ENCODE data around the gene FURIN. TPM values are rescaled to one million over a fixed set of nuclear protein-coding genes. Genes with fewer than 3 reads are reported as not detected.
"Not testable (repeated sequence)": the region's sequence is repeated elsewhere in the genome, so short reads cannot be mapped to it uniquely, and the experiment has no call there.

FURIN gene
- total and polyA plus RNA-seq, 2 of the 4 experiments (the other 2 are of a cell fraction): 34.8 to 54.3 TPM

DNA sequence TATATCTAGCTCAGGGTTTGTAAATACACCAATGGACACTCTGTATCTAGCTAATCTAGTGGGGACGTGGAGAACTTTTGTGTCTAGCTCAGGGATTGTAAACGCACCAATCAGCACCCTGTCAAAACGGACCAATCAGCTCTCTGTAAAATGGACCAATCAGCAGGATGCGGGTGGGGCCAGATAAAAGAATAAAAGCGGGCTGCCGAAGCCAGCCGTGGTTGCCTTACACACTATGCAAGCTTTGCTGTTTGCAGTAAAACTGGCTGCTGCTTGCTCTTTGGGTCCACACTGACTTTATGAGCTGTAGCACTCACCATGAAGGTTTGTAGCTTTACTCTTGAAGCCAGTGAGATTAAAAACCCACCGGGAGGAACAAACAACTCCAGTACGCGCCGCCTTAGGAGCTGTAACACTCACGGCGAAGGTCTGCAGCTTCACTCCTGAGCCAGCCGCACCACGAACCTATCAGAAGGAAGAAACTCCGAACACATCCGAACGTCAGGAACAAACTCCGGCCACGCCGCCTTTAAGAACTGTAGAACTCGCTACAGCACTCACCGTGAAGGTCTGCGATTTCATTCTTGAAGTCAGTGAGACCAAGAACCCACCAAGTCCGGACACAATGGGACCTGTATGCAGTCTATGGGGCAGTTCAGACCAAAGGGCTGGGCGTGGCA is 42.0 kb upstream of the FURIN start:
- H2AFZ ChIP-seq (replicated peaks; ENCODE audit: low read length, poor library complexity); H2AK9ac ChIP-seq (replicated peaks; ENCODE audit: low read depth, low read length, poor library complexity); H3K4me2 ChIP-seq (ENCODE audit: low read depth, low read length); intact Hi-C loops (cut with micrococcal nuclease); ATAC-seq (ENCODE audit: low read depth); H3K27ac ChIP-seq (ENCODE audit: insufficient read depth, low read length); H2BK120ac ChIP-seq (ENCODE audit: low read depth, low read length); H3K56ac ChIP-seq (ENCODE audit: extremely low read depth, insufficient read depth, low read length); H2BK15ac ChIP-seq (ENCODE audit: low read depth, low read length); H4K5ac ChIP-seq (ENCODE audit: low read depth, low read length); H2BK20ac ChIP-seq (ENCODE audit: low read depth, low read length); H3K9me3 ChIP-seq (ENCODE audit: control insufficient read depth, insufficient read depth, low read length); in situ Hi-C loops (cut with MboI; ENCODE audit: low sequenced_read_pairs); DNase-seq; H4K8ac ChIP-seq (ENCODE audit: low read depth in 2 of 2, low read length in 2 of 2); H3K18ac ChIP-seq (ENCODE audit: low read depth, low read length); BruUV-seq (replicated peaks); H3K9ac ChIP-seq (ENCODE audit: low read depth, low read length); H3K23ac ChIP-seq (ENCODE audit: low read depth, low read length); H2BK5ac ChIP-seq (ENCODE audit: low read depth, low read length, poor library complexity, severe bottlenecking); H4K91ac ChIP-seq (ENCODE audit: insufficient read depth, low read depth, low read length); CTCF ChIA-PET; dilution Hi-C loops (cut with HindIII; ENCODE audit: low sequenced_read_pairs, unreplicated experiment); H3K4ac ChIP-seq (ENCODE audit: low read depth, low read length); H2AK5ac ChIP-seq (ENCODE audit: low read depth, low read length); H3K79me1 ChIP-seq (ENCODE audit: low read depth in 1 of 2, low read length in 2 of 2); H3K14ac ChIP-seq (replicated peaks; ENCODE audit: low read depth, low read length); H3K9me1 ChIP-seq (ENCODE audit: insufficient read depth, low read length); H4K20me1 ChIP-seq (ENCODE audit: insufficient read depth, low read length); H3K36me3 ChIP-seq (ENCODE audit: control insufficient read depth, insufficient read depth, low read length); H3K4me1 ChIP-seq (ENCODE audit: control insufficient read depth, insufficient read depth, low read length); H3K4me3 ChIP-seq (ENCODE audit: insufficient read depth, low read depth, low read length): not testable (repeated sequence)
- peaks cover 21% of the 10 kb centered on the region for H3K27me3 ChIP-seq (ENCODE audit: control insufficient read depth, insufficient read depth, low read length)
- 88% methylated on average over 14 of the region's 26 CpGs; no CpG with 5 or more reads in 1 of the 2 experiments for WGBS, 2 experiments (ENCODE audit: extremely low coverage in 2 of 2, insufficient read length in 1 of 2)
- POLR2A ChIA-PET (ENCODE audit: unreplicated experiment): interaction anchor here (0.6 kb wide), 1 partner anchor 1581 kb away, joined by 3 read pairs; no protein-coding TSS in a partner anchor

Measured in IMR-90 (cell line).